Measurements from ENCODE around the gene ST6GALNAC1. TPM values are rescaled to one million over a fixed set of nuclear protein-coding genes. Genes with fewer than 3 reads are reported as not detected.

ST6GALNAC1 gene
- total and polyA plus RNA-seq, 2 of the 13 experiments (the other 11 are each of a cell fraction or from before 2014, with no cell fraction given) = not detected

GRCh38 chr17:76672270-76672851 is 28.8 kb upstream of the ST6GALNAC1 start (continued):
- TF ChIP-seq BRF2 (CRISPR knock-in tag; IDR thresholded peaks at IDR 0.05) (no peak), NCOA2 (CRISPR knock-in tag; IDR thresholded peaks at IDR 0.05) (peak; percentile 66), RORA (CRISPR knock-in tag; IDR thresholded peaks at IDR 0.05) (no peak), FOXK1 (CRISPR knock-in tag; IDR thresholded peaks at IDR 0.05; ENCODE audit: borderline replicate concordance, low read depth) (peak; percentile 47; the same call in 1 of the 2 replicates), ZNF878 (CRISPR knock-in tag; IDR thresholded peaks at IDR 0.05) (no peak), ZKSCAN1 (IDR thresholded peaks at IDR 0.05; ENCODE audit: low read length) (no peak), AKAP8 (CRISPR knock-in tag; IDR thresholded peaks at IDR 0.05) (no peak), KLF6 (CRISPR knock-in tag; IDR thresholded peaks at IDR 0.05) (0 out of 2 replicates have a peak, but pooled peaks have one; percentile 44), ZNF747 (CRISPR knock-in tag; IDR thresholded peaks at IDR 0.05; ENCODE audit: borderline replicate concordance) (no peak), SSRP1 (CRISPR knock-in tag; IDR thresholded peaks at IDR 0.05) (0 out of 2 replicates have a peak, but pooled peaks have one; percentile 84), CCAR2 (optimal IDR thresholded peaks at IDR 0.05; ENCODE audit: low read depth, low read length) (no peak), MYPOP (CRISPR knock-in tag; IDR thresholded peaks at IDR 0.05) (no peak; the same call in 1 of the 2 replicates), TFAP4 (IDR thresholded peaks at IDR 0.05; ENCODE audit: borderline replicate concordance, low read depth) (peak; percentile 89), SP140L (CRISPR knock-in tag; IDR thresholded peaks at IDR 0.05; ENCODE audit: borderline replicate concordance) (peak; percentile 57; the same call in 1 of the 2 replicates), ZNF543 (CRISPR knock-in tag; IDR thresholded peaks at IDR 0.05) (no peak), BRD4 (CRISPR knock-in tag; IDR thresholded peaks at IDR 0.05) (no peak), FOXO1 (CRISPR knock-in tag; IDR thresholded peaks at IDR 0.05) (peak; percentile 52; the same call in 1 of the 2 replicates), E2F5 (CRISPR knock-in tag; conservative IDR thresholded peaks at IDR 0.05) (no peak), CEBPG (CRISPR knock-in tag; IDR thresholded peaks at IDR 0.05) (peak; percentile 43; the same call in 1 of the 2 replicates), IRF2 (CRISPR knock-in tag; IDR thresholded peaks at IDR 0.05) (peak; percentile 61), NCOA1 (CRISPR knock-in tag; IDR thresholded peaks at IDR 0.05) (no peak), ZBTB34 (CRISPR knock-in tag; IDR thresholded peaks at IDR 0.05) (no peak), ZBTB7A (CRISPR knock-in tag; IDR thresholded peaks at IDR 0.05) (no peak)

Measured in HepG2 (cell line).